ENCODE measurements around the gene RCAN1. TPM values are rescaled to one million over a fixed set of nuclear protein-coding genes. Genes with fewer than 3 reads are reported as not detected.

RCAN1 gene
- total and polyA plus RNA-seq, 2 of the 4 experiments (the other 2 are of a cell fraction): 53.5 to 175 TPM

DNA sequence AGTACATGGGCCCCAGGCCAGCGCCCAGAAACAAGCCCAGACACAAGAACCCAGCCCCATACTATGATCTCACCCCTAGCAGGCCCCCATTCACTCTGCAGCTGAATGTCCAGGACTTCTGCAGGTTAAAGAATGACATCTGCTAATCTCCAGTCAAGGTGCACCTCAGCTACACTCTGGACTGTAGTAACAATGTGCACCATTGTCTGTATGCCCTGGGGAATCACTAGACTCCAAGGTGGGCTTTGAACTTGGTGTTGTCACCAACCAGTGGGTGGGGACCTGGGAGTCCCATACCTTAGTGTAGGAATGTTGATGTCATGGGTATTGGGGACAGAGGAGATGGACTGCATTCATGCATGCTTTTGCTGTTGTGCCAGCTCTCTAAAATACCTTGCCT lies 113.2 kb downstream of the RCAN1 start:
- in situ Hi-C loops (cut with MboI; ENCODE audit: low sequenced_read_pairs): no loop called here

More for the DNA sequence above, 113.2 kb downstream of the RCAN1 start:
- dilution Hi-C loops (cut with HindIII; ENCODE audit: low sequenced_read_pairs, unreplicated experiment) (no loop called here), intact Hi-C loops (cut with micrococcal nuclease) (no loop called here)
- POLR2A ChIA-PET (ENCODE audit: unreplicated experiment): no interaction called here
- Histone ChIP-seq H3K36me3 (ENCODE audit: control insufficient read depth, insufficient read depth, low read length) (no peaks in the 10 kb centered on the region), H2AK5ac (ENCODE audit: low read depth, low read length) (no peak overlapping the region), H3K79me1 (ENCODE audit: low read depth in 1 of 2, low read length in 2 of 2) (no peaks in the 10 kb centered on the region), H4K91ac (ENCODE audit: insufficient read depth, low read depth, low read length) (no peak overlapping the region), H3K4me1 (ENCODE audit: control insufficient read depth, insufficient read depth, low read length) (no peaks in the 10 kb centered on the region), H3K4ac (ENCODE audit: low read depth, low read length) (no peak overlapping the region), H4K8ac (ENCODE audit: low read depth in 2 of 2, low read length in 2 of 2) (no peak overlapping the region), H3K18ac (ENCODE audit: low read depth, low read length) (no peak overlapping the region), H2AFZ (replicated peaks; ENCODE audit: low read length, poor library complexity) (no peak overlapping the region), H3K9me1 (ENCODE audit: insufficient read depth, low read length) (no peaks in the 10 kb centered on the region), H3K9me3 (ENCODE audit: control insufficient read depth, insufficient read depth, low read length) (peaks cover 8% of the 10 kb centered on the region), H2AK9ac (replicated peaks; ENCODE audit: low read depth, low read length, poor library complexity) (no peak overlapping the region), H3K9ac (ENCODE audit: low read depth, low read length) (no peak overlapping the region), H3K27ac (ENCODE audit: insufficient read depth, low read length) (no peak overlapping the region), H3K4me2 (ENCODE audit: low read depth, low read length) (no peak overlapping the region), H3K56ac (ENCODE audit: extremely low read depth, insufficient read depth, low read length) (no peak overlapping the region), H2BK20ac (ENCODE audit: low read depth, low read length) (no peak overlapping the region), H4K20me1 (ENCODE audit: insufficient read depth, low read length) (no peaks in the 10 kb centered on the region), H4K5ac (ENCODE audit: low read depth, low read length) (no peak overlapping the region), H2BK120ac (ENCODE audit: low read depth, low read length) (no peak overlapping the region), H3K4me3 (ENCODE audit: insufficient read depth, low read depth, low read length) (no peak overlapping the region), H2BK5ac (ENCODE audit: low read depth, low read length, poor library complexity, severe bottlenecking) (no peak overlapping the region), H3K23ac (ENCODE audit: low read depth, low read length) (no peak overlapping the region), H3K27me3 (ENCODE audit: control insufficient read depth, insufficient read depth, low read length) (peaks cover 9% of the 10 kb centered on the region), H2BK15ac (ENCODE audit: low read depth, low read length) (no peak overlapping the region), H3K14ac (replicated peaks; ENCODE audit: low read depth, low read length) (no peak overlapping the region)
- no TSS peak for BruUV-seq (replicated peaks)
- CTCF ChIA-PET: no interaction called here
- no CpG with 5 or more reads among the region's 1 CpG for WGBS, 2 experiments (ENCODE audit: extremely low coverage in 2 of 2, insufficient read length in 1 of 2)
- no peak for ATAC-seq (ENCODE audit: low read depth)
- TF ChIP-seq USF2 (IDR thresholded peaks at IDR 0.05; ENCODE audit: low read depth, low read length) (no peak), RCOR1 (IDR thresholded peaks at IDR 0.05; ENCODE audit: insufficient replicate concordance, low read length) (no peak)
- no peak for DNase-seq

Measured in IMR-90 (cell line).